Liver (tissue), 9 donors: ENCODE results near the gene TM9SF1. TPM values are rescaled to one million over a fixed set of nuclear protein-coding genes. Genes with fewer than 3 reads are reported as not detected.

Experiments
- DNase-seq: peaks from one replicate; pipeline ENCODE4 v3.0.0-alpha.2; 2017; ENCODE audit warnings: low spot score
- H3K27ac ChIP-seq, 2 donors: one replicate each; pipeline ENCODE4 v1.7.0; 2013; ENCODE audit warnings: inconsistent platforms in 2 of 2, low read length in 2 of 2, control low read depth in 1 of 2, low read depth in 1 of 2, mild to moderate bottlenecking in 1 of 2
- H3K27me3 ChIP-seq, 4 donors: one replicate each; pipeline versions ENCODE4 v1.6.1 to v1.7.0; 2013; ENCODE audit warnings: low read length in 3 of 4, inconsistent platforms in 1 of 4, mild to moderate bottlenecking in 1 of 4, moderate library complexity in 1 of 4; ENCODE audit not compliant: control insufficient read depth in 4 of 4, insufficient read depth in 4 of 4
- H3K36me3 ChIP-seq, 4 donors: one replicate each; pipeline versions ENCODE4 v1.6.1 to v1.7.0; 2013; ENCODE audit warnings: low read length in 3 of 4, mild to moderate bottlenecking in 3 of 4, low read depth in 1 of 4, moderate library complexity in 1 of 4; ENCODE audit not compliant: control insufficient read depth in 4 of 4, insufficient read depth in 3 of 4
- H3K4me1 ChIP-seq, 4 donors: one replicate each; pipeline versions ENCODE4 v1.6.1 to v1.7.0; 2013; ENCODE audit warnings: low read length in 3 of 4, mild to moderate bottlenecking in 3 of 4, moderate library complexity in 1 of 4; ENCODE audit not compliant: control insufficient read depth in 4 of 4, insufficient read depth in 4 of 4
- H3K4me3 ChIP-seq, 3 donors: one replicate each; pipeline versions ENCODE4 v1.6.1 to v1.7.0; 2013; ENCODE audit warnings: low read length in 3 of 3, control low read depth in 1 of 3, low read depth in 1 of 3, mild to moderate bottlenecking in 1 of 3
- H3K9ac ChIP-seq, 2 donors: one replicate each; pipeline ENCODE4 v1.7.0; 2013; ENCODE audit warnings: low read length in 2 of 2, mild to moderate bottlenecking in 2 of 2, moderate library complexity in 2 of 2, control low read depth in 1 of 2, low read depth in 1 of 2
- H3K9me3 ChIP-seq, 4 donors: one replicate each; pipeline versions ENCODE4 v1.6.1 to v1.7.0; 2013; ENCODE audit warnings: low read length in 3 of 4; ENCODE audit not compliant: control insufficient read depth in 4 of 4
- ATF3 ChIP-seq: IDR thresholded peaks from 2 replicates; pipeline ENCODE4 v1.6.1; 2016; ENCODE audit warnings: antibody characterized with exemption
- CTCF ChIP-seq: fragments of 150-350 bp; IDR thresholded peaks from 2 replicates; pipeline ENCODE4 v1.5.1; 2017; ENCODE audit warnings: improper control_type of control experiment, low read depth, low read length; ENCODE audit not compliant: missing input control
- EGR1 ChIP-seq, 2 donors: IDR thresholded peaks; 2 replicates each; pipeline ENCODE4 v1.6.1; 2016 to 2018; ENCODE audit warnings: antibody characterized with exemption in 2 of 2, low read depth in 2 of 2
- FOXA1 ChIP-seq: IDR thresholded peaks from 2 replicates; pipeline ENCODE4 v1.6.1; 2016; ENCODE audit warnings: antibody characterized with exemption
- FOXA2 ChIP-seq: IDR thresholded peaks from 2 replicates; pipeline ENCODE4 v1.6.1; 2016; ENCODE audit warnings: antibody characterized with exemption
- GABPA ChIP-seq, 2 donors: IDR thresholded peaks in 1 of 2; conservative IDR thresholded peaks in 1 of 2; 2 replicates each; pipeline ENCODE4 v1.6.1; 2016; ENCODE audit warnings: antibody characterized with exemption in 2 of 2, mild to moderate bottlenecking in 1 of 2, moderate library complexity in 1 of 2
- HNF4A ChIP-seq, 2 donors: conservative IDR thresholded peaks; 2 replicates each; pipeline ENCODE4 v1.6.1; 2016; ENCODE audit warnings: antibody characterized with exemption in 2 of 2, mild to moderate bottlenecking in 2 of 2
- HNF4G ChIP-seq: IDR thresholded peaks from 2 replicates; pipeline ENCODE4 v1.6.1; 2016; ENCODE audit warnings: antibody characterized with exemption
- JUND ChIP-seq, 2 donors: IDR thresholded peaks; 2 replicates each; pipeline ENCODE4 v1.6.1; 2016; ENCODE audit warnings: antibody characterized with exemption in 2 of 2
- NR2F2 ChIP-seq: IDR thresholded peaks from 2 replicates; pipeline ENCODE4 v1.6.1; 2016; ENCODE audit warnings: antibody characterized with exemption
- RAD21 ChIP-seq, 2 donors: IDR thresholded peaks; 2 replicates each; pipeline ENCODE4 v1.6.1; 2016; ENCODE audit warnings: antibody characterized with exemption in 2 of 2, mild to moderate bottlenecking in 2 of 2
- RXRA ChIP-seq, 2 donors: IDR thresholded peaks; 2 replicates each; pipeline ENCODE4 v1.6.1; 2017 to 2018; ENCODE audit warnings: antibody characterized with exemption in 2 of 2, mild to moderate bottlenecking in 1 of 2
- SP1 ChIP-seq: IDR thresholded peaks from 2 replicates; pipeline ENCODE4 v1.6.1; 2018; ENCODE audit warnings: antibody characterized with exemption, mild to moderate bottlenecking
- TAF1 ChIP-seq: conservative IDR thresholded peaks from 2 replicates; pipeline ENCODE4 v1.6.1; 2016; ENCODE audit warnings: antibody characterized with exemption, mild to moderate bottlenecking
- YY1 ChIP-seq: IDR thresholded peaks from 2 replicates; pipeline ENCODE4 v1.6.1; 2016; ENCODE audit warnings: antibody characterized with exemption, mild to moderate bottlenecking
- ZBTB33 ChIP-seq: IDR thresholded peaks from 2 replicates; pipeline ENCODE4 v1.6.1; 2016; ENCODE audit warnings: antibody characterized with exemption
- WGBS: extraction: QIAGEN DNeasy Blood & Tissue Kit; methylation state at CpG from one replicate; pipeline ENCODE4 v1.1.7; 2013; 5-methylcytosine and 5-hydroxymethylcytosine counted together
- polyA plus RNA-seq, 2 donors: library from polyadenylated mRNA; stranded (reverse) in 1 of 2; unstranded in 1 of 2; fragments of 200-250 nt in 1 of 2; fragments of >200 nt in 1 of 2; fragmentation: Nextera tagmentation in 1 of 2; extraction: Ambion mirVana in 1 of 2; gene quantifications; one replicate each; pipeline versions ENCODE4 v1.2.1 to v1.2.3, GENCODE V29; 2013 to 2015
- total RNA-seq, 2 donors: library from RNA; depleted of rRNA; stranded (reverse); fragments of >200 nt; gene quantifications; one replicate each; pipeline ENCODE4 v1.2.3, GENCODE V29; 2014
- TF ChIP-seq, protein P1 (sequence below): IDR thresholded peaks from 2 replicates; pipeline ENCODE4 v1.6.1; 2016; ENCODE audit warnings: antibody characterized with exemption
- TF ChIP-seq, protein P2 (sequence below): IDR thresholded peaks from 2 replicates; pipeline ENCODE4 v1.6.1; 2016; ENCODE audit warnings: antibody characterized with exemption, mild to moderate bottlenecking
- donor health status: healthy.
- donor health status: healthy.
- donor health status: healthy.
- donor health status: healthy.
- donor health status: healthy.

TM9SF1 gene
- total and polyA plus RNA-seq, 4 donors = 27.5 to 76.2 (median 38.5) TPM

GRCh38 chr14:24177041-24177825 is 18.0 kb downstream of the TM9SF1 start:
- Histone ChIP-seq H3K4me3 (no peak overlapping the region), H3K9me3 (no peaks in the 10 kb centered on the region), H3K9ac (no peak overlapping the region), H3K27me3 (no peaks in the 10 kb centered on the region), H3K4me1 (peaks cover 0 to 22% (median 14%) of the 10 kb centered on the region in 4 donors), H3K36me3 (peaks cover 11 to 63% (median 23%) of the 10 kb centered on the region in 4 donors), H3K27ac (no peak overlapping the region)
- TF ChIP-seq HNF4A (conservative IDR thresholded peaks at IDR 0.05) (no peak), RAD21 (IDR thresholded peaks at IDR 0.05) (no peak), ATF3 (no peak)
- 94% methylated on average over 12 of the region's 12 CpGs for WGBS
- DNase-seq = no peak

GRCh38 chr14:24176599-24176998 is 18.6 kb downstream of the TM9SF1 start:
- Histone ChIP-seq H3K9ac (no peak overlapping the region), H3K4me1 (peaks cover 0 to 22% (median 14%) of the 10 kb centered on the region in 4 donors), H3K27me3 (no peaks in the 10 kb centered on the region), H3K4me3 (no peak overlapping the region), H3K9me3 (no peaks in the 10 kb centered on the region), H3K36me3 (peaks cover 10 to 57% (median 24%) of the 10 kb centered on the region in 4 donors), H3K27ac (no peak overlapping the region)
- no peak for DNase-seq
- WGBS = 96% methylated on average over 5 of the region's 5 CpGs
- TF ChIP-seq GABPA (IDR thresholded peaks at IDR 0.05 in 1 of 2, conservative IDR thresholded peaks at IDR 0.05 in 1 of 2) = no peak
- no peak for TF ChIP-seq YY1
- TF ChIP-seq TAF1 = no peak
- TF ChIP-seq FOXA2 = no peak
- no peak for TF ChIP-seq CTCF
- no peak for TF ChIP-seq RAD21 (IDR thresholded peaks at IDR 0.05)
- TF ChIP-seq RXRA (IDR thresholded peaks at IDR 0.05) = no peak
- TF ChIP-seq NR2F2 = no peak
- TF ChIP-seq, protein P1, sequence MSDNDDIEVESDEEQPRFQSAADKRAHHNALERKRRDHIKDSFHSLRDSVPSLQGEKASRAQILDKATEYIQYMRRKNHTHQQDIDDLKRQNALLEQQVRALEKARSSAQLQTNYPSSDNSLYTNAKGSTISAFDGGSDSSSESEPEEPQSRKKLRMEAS = no peak
- no peak for TF ChIP-seq HNF4G
- TF ChIP-seq ATF3 = no peak
- TF ChIP-seq, protein P2, sequence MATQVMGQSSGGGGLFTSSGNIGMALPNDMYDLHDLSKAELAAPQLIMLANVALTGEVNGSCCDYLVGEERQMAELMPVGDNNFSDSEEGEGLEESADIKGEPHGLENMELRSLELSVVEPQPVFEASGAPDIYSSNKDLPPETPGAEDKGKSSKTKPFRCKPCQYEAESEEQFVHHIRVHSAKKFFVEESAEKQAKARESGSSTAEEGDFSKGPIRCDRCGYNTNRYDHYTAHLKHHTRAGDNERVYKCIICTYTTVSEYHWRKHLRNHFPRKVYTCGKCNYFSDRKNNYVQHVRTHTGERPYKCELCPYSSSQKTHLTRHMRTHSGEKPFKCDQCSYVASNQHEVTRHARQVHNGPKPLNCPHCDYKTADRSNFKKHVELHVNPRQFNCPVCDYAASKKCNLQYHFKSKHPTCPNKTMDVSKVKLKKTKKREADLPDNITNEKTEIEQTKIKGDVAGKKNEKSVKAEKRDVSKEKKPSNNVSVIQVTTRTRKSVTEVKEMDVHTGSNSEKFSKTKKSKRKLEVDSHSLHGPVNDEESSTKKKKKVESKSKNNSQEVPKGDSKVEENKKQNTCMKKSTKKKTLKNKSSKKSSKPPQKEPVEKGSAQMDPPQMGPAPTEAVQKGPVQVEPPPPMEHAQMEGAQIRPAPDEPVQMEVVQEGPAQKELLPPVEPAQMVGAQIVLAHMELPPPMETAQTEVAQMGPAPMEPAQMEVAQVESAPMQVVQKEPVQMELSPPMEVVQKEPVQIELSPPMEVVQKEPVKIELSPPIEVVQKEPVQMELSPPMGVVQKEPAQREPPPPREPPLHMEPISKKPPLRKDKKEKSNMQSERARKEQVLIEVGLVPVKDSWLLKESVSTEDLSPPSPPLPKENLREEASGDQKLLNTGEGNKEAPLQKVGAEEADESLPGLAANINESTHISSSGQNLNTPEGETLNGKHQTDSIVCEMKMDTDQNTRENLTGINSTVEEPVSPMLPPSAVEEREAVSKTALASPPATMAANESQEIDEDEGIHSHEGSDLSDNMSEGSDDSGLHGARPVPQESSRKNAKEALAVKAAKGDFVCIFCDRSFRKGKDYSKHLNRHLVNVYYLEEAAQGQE = no peak
- TF ChIP-seq JUND (IDR thresholded peaks at IDR 0.05) = no peak
- TF ChIP-seq ZBTB33 = no peak
- TF ChIP-seq HNF4A (conservative IDR thresholded peaks at IDR 0.05) = no peak
- no peak for TF ChIP-seq FOXA1
- no peak for TF ChIP-seq SP1
- TF ChIP-seq EGR1 (IDR thresholded peaks at IDR 0.05; ENCODE audit: low read depth in 2 of 2) = no peak
